Measurements from ENCODE around the gene MANF.

DNA sequence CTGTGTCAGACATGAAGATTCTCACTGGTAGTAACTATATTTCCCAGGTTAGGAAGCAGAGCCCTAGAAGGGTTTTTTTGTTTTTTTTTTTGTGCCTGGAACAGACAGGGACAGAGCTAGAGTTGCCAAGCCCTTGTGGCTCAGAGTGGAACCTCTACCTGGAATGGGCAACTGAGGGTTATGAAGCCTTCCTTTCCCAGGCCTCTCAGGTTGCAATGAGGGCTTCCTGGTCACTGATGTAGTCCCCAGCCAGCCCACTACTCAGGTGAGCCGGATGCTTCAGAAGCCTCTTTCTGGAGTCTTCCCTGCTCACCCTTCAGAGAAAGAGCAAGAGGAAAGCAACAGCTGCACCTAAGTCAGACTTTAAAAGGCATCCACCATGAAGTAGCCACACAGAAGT is 48.8 kb upstream of the MANF start:
- TF ChIP-seq, protein P1, sequence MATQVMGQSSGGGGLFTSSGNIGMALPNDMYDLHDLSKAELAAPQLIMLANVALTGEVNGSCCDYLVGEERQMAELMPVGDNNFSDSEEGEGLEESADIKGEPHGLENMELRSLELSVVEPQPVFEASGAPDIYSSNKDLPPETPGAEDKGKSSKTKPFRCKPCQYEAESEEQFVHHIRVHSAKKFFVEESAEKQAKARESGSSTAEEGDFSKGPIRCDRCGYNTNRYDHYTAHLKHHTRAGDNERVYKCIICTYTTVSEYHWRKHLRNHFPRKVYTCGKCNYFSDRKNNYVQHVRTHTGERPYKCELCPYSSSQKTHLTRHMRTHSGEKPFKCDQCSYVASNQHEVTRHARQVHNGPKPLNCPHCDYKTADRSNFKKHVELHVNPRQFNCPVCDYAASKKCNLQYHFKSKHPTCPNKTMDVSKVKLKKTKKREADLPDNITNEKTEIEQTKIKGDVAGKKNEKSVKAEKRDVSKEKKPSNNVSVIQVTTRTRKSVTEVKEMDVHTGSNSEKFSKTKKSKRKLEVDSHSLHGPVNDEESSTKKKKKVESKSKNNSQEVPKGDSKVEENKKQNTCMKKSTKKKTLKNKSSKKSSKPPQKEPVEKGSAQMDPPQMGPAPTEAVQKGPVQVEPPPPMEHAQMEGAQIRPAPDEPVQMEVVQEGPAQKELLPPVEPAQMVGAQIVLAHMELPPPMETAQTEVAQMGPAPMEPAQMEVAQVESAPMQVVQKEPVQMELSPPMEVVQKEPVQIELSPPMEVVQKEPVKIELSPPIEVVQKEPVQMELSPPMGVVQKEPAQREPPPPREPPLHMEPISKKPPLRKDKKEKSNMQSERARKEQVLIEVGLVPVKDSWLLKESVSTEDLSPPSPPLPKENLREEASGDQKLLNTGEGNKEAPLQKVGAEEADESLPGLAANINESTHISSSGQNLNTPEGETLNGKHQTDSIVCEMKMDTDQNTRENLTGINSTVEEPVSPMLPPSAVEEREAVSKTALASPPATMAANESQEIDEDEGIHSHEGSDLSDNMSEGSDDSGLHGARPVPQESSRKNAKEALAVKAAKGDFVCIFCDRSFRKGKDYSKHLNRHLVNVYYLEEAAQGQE (IDR thresholded peaks at IDR 0.05; ENCODE audit: low read depth): no peak
- TF ChIP-seq TCF7L2 (IDR thresholded peaks at IDR 0.05; ENCODE audit: borderline replicate concordance, extremely low read depth, insufficient read depth, insufficient read length) (no peak), EZH2 (IDR thresholded peaks at IDR 0.05) (no peak), POLR2AphosphoS5 (IDR thresholded peaks at IDR 0.05; ENCODE audit: low read depth, low read length) (no peak)
- TF ChIP-seq, protein P2, sequence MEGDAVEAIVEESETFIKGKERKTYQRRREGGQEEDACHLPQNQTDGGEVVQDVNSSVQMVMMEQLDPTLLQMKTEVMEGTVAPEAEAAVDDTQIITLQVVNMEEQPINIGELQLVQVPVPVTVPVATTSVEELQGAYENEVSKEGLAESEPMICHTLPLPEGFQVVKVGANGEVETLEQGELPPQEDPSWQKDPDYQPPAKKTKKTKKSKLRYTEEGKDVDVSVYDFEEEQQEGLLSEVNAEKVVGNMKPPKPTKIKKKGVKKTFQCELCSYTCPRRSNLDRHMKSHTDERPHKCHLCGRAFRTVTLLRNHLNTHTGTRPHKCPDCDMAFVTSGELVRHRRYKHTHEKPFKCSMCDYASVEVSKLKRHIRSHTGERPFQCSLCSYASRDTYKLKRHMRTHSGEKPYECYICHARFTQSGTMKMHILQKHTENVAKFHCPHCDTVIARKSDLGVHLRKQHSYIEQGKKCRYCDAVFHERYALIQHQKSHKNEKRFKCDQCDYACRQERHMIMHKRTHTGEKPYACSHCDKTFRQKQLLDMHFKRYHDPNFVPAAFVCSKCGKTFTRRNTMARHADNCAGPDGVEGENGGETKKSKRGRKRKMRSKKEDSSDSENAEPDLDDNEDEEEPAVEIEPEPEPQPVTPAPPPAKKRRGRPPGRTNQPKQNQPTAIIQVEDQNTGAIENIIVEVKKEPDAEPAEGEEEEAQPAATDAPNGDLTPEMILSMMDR (IDR thresholded peaks at IDR 0.05 in 2 of 3, conservative IDR thresholded peaks at IDR 0.05 in 1 of 3; ENCODE audit: borderline replicate concordance in 1 of 3, insufficient read depth in 1 of 3, low read depth in 2 of 3, low read length in 2 of 3): no peak
